ENCODE results near the gene EWSR1.

DNA sequence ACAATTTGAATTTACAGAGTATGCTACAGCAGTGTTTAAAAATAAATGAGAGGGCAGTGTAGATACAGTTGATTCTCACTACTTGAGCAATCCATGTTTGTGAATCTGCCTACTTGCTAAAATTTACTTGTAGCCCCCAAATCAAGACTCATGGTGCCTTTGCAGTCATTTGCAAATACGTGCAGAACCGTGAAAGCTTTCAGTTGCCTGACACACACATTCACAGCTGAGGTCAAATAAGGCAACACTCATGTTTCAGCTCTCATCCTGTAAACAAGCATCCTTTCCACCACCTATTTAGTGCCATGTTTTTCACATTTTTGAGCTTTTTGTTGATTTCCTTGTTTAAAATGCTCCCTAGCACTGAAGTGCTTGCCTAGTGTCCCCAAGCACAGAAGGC is 80.0 kb downstream of the EWSR1 start:
- TF ChIP-seq POLR2A (IDR thresholded peaks at IDR 0.05; ENCODE audit: low read length) (no peak), GATA1 (IDR thresholded peaks at IDR 0.05; ENCODE audit: low read depth, low read length) (no peak)

Data from erythroblast (primary cell).